GM12878 (cell line): Measurements from ENCODE around the gene CCDC178.
A peak's percentile ranks its signal among the peaks of the same experiment; 100 is the strongest.

Experiments used
- CEBPB ChIP-seq, 2 experiments: fragments of 150-350 bp in 1 of 2; IDR thresholded peaks; 2 replicates each; pipeline ENCODE4 v1.6.1; 2012 to 2014; ENCODE audit warnings: low read depth in 2 of 2, low read length in 2 of 2, borderline replicate concordance in 1 of 2, inconsistent platforms in 1 of 2
- CHD2 ChIP-seq: IDR thresholded peaks from 2 replicates; pipeline ENCODE4 v1.6.1; 2011; ENCODE audit warnings: low read depth, low read length, improper control_type of control experiment, borderline replicate concordance
- CREB1 ChIP-seq: IDR thresholded peaks from 2 replicates; pipeline ENCODE4 v1.6.1; 2012; ENCODE audit warnings: low read depth, mild to moderate bottlenecking, inconsistent platforms
- GATAD2B ChIP-seq: fragments of 450-650 bp; conservative IDR thresholded peaks from 2 replicates; pipeline ENCODE4 v1.6.1; 2017; ENCODE audit warnings: low read depth, mild to moderate bottlenecking, moderate library complexity
- HDAC2 ChIP-seq: fragments of 200-600 bp; sonication (generic); IDR thresholded peaks from 2 replicates; pipeline ENCODE4 v1.6.1; 2017
- PAX8 ChIP-seq: fragments of 450-650 bp; IDR thresholded peaks from 2 replicates; pipeline ENCODE4 v1.6.1; 2017; ENCODE audit warnings: mild to moderate bottlenecking, moderate library complexity
- TBL1XR1 ChIP-seq: IDR thresholded peaks from 2 replicates; pipeline ENCODE4 v1.6.1; 2012; ENCODE audit warnings: low read depth, low read length, improper control_type of control experiment
- TF ChIP-seq, protein P1 (sequence below): IDR thresholded peaks from 2 replicates; pipeline ENCODE4 v1.6.1; 2012; ENCODE audit warnings: low read depth, low read length, improper control_type of control experiment
- TF ChIP-seq, protein P2 (sequence below): IDR thresholded peaks from 2 replicates; pipeline ENCODE4 v1.6.1; 2012; ENCODE audit warnings: low read length, inconsistent platforms
- TF ChIP-seq, protein P3 (sequence below): fragments of 150-350 bp; IDR thresholded peaks from 2 replicates; pipeline ENCODE4 v1.6.1; 2016; ENCODE audit warnings: low read depth, low read length
- TF ChIP-seq, protein P4 (sequence below), 3 experiments: IDR thresholded peaks in 2 of 3; conservative IDR thresholded peaks in 1 of 3; 2 replicates each; pipeline ENCODE4 v1.5.1; 2011; ENCODE audit warnings: low read depth in 3 of 3, low read length in 3 of 3, mild to moderate bottlenecking in 3 of 3, control low read depth in 2 of 3, moderate library complexity in 2 of 3, inconsistent platforms in 1 of 3, mixed read lengths in 1 of 3; ENCODE audit not compliant: control insufficient read depth in 2 of 3, insufficient read depth in 1 of 3; ENCODE audit errors: extremely low read depth in 1 of 3

DNA sequence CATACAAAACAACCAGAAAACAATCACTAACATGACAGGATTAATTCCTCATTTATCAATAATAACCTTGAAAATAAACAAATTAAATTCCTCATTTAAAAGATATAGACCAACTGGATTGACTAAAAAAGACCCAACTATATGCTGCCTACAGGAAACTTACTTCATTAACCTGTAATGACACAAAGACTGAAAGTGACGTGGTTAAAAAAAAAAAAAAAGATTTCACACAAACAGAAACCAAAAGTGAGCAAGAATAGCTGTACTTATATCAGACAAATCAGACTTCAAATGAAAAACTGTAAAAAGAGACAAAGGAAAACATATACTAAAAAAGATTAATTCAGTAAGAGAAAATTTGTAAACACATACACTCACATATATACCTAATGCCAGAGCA, 201.2 kb downstream of the CCDC178 start:
- no peak for TF ChIP-seq TBL1XR1
- TF ChIP-seq, protein P1, sequence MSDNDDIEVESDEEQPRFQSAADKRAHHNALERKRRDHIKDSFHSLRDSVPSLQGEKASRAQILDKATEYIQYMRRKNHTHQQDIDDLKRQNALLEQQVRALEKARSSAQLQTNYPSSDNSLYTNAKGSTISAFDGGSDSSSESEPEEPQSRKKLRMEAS = no peak
- TF ChIP-seq PAX8 = no peak
- TF ChIP-seq, protein P2, sequence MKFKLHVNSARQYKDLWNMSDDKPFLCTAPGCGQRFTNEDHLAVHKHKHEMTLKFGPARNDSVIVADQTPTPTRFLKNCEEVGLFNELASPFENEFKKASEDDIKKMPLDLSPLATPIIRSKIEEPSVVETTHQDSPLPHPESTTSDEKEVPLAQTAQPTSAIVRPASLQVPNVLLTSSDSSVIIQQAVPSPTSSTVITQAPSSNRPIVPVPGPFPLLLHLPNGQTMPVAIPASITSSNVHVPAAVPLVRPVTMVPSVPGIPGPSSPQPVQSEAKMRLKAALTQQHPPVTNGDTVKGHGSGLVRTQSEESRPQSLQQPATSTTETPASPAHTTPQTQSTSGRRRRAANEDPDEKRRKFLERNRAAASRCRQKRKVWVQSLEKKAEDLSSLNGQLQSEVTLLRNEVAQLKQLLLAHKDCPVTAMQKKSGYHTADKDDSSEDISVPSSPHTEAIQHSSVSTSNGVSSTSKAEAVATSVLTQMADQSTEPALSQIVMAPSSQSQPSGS = no peak
- TF ChIP-seq, protein P3, sequence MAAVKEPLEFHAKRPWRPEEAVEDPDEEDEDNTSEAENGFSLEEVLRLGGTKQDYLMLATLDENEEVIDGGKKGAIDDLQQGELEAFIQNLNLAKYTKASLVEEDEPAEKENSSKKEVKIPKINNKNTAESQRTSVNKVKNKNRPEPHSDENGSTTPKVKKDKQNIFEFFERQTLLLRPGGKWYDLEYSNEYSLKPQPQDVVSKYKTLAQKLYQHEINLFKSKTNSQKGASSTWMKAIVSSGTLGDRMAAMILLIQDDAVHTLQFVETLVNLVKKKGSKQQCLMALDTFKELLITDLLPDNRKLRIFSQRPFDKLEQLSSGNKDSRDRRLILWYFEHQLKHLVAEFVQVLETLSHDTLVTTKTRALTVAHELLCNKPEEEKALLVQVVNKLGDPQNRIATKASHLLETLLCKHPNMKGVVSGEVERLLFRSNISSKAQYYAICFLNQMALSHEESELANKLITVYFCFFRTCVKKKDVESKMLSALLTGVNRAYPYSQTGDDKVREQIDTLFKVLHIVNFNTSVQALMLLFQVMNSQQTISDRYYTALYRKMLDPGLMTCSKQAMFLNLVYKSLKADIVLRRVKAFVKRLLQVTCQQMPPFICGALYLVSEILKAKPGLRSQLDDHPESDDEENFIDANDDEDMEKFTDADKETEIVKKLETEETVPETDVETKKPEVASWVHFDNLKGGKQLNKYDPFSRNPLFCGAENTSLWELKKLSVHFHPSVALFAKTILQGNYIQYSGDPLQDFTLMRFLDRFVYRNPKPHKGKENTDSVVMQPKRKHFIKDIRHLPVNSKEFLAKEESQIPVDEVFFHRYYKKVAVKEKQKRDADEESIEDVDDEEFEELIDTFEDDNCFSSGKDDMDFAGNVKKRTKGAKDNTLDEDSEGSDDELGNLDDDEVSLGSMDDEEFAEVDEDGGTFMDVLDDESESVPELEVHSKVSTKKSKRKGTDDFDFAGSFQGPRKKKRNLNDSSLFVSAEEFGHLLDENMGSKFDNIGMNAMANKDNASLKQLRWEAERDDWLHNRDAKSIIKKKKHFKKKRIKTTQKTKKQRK = no peak
- TF ChIP-seq HDAC2 = no peak
- no peak for TF ChIP-seq CHD2
- 0 out of 2 replicates have a peak, but pooled peaks have one; percentile 20 for TF ChIP-seq CREB1
- TF ChIP-seq, protein P4, sequence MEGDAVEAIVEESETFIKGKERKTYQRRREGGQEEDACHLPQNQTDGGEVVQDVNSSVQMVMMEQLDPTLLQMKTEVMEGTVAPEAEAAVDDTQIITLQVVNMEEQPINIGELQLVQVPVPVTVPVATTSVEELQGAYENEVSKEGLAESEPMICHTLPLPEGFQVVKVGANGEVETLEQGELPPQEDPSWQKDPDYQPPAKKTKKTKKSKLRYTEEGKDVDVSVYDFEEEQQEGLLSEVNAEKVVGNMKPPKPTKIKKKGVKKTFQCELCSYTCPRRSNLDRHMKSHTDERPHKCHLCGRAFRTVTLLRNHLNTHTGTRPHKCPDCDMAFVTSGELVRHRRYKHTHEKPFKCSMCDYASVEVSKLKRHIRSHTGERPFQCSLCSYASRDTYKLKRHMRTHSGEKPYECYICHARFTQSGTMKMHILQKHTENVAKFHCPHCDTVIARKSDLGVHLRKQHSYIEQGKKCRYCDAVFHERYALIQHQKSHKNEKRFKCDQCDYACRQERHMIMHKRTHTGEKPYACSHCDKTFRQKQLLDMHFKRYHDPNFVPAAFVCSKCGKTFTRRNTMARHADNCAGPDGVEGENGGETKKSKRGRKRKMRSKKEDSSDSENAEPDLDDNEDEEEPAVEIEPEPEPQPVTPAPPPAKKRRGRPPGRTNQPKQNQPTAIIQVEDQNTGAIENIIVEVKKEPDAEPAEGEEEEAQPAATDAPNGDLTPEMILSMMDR (IDR thresholded peaks at IDR 0.05 in 2 of 3, conservative IDR thresholded peaks at IDR 0.05 in 1 of 3; ENCODE audit: control insufficient read depth in 2 of 3, extremely low read depth in 1 of 3, insufficient read depth in 1 of 3, low read depth in 3 of 3, low read length in 3 of 3) = no peak
- no peak for TF ChIP-seq CEBPB (IDR thresholded peaks at IDR 0.05; ENCODE audit: borderline replicate concordance in 1 of 2, low read depth in 2 of 2, low read length in 2 of 2)
- TF ChIP-seq GATAD2B = no peak
